GM18498 (cell line): Measurements from ENCODE around the gene MAGI2.
"Not testable (repeated sequence)": the region's sequence is repeated elsewhere in the genome, so short reads cannot be mapped to it uniquely, and the experiment has no call there.

Experiments used
- ATAC-seq: cut with Tn5 transposase; IDR thresholded peaks from one replicate; pipeline ENCODE4 v1.9.1; 2021; ENCODE audit warnings: mild to moderate bottlenecking, moderate library complexity; ENCODE audit not compliant: unreplicated experiment

The MAGI2 gene

GRCh38 chr7:78329001-78329655 is 1124.3 kb downstream of the MAGI2 start:
- no peak for ATAC-seq

- ATAC-seq: no peak
These were observed 1125.7 kb downstream of the MAGI2 start for GRCh38 chr7:78327718-78328117.

- ATAC-seq: no peak
These were observed 1126.6 kb downstream of the MAGI2 start for GRCh38 chr7:78326876-78327275.

- no peak for ATAC-seq
These were observed 1127.3 kb downstream of the MAGI2 start for GRCh38 chr7:78326189-78326588.

GRCh38 chr7:78323118-78323517 is 1130.3 kb downstream of the MAGI2 start:
- ATAC-seq: no peak

GRCh38 chr7:78322231-78322630 is 1131.2 kb downstream of the MAGI2 start:
- not testable (repeated sequence) for ATAC-seq

- ATAC-seq: no peak
These were observed 1136.1 kb downstream of the MAGI2 start for GRCh38 chr7:78317371-78317770.

- ATAC-seq: no peak
These were observed 1137.4 kb downstream of the MAGI2 start for GRCh38 chr7:78316110-78316509.

- no peak for ATAC-seq
These were observed 1138.3 kb downstream of the MAGI2 start for GRCh38 chr7:78315119-78315518.

- no peak for ATAC-seq
These were observed 1142.3 kb downstream of the MAGI2 start for GRCh38 chr7:78311181-78311580.

- ATAC-seq: no peak
These were observed 1145.6 kb downstream of the MAGI2 start for GRCh38 chr7:78307892-78308291.

- ATAC-seq: no peak
These were observed 1146.8 kb downstream of the MAGI2 start for GRCh38 chr7:78306634-78307033.

GRCh38 chr7:78301407-78301806 is 1152.1 kb downstream of the MAGI2 start:
- ATAC-seq: no peak

GRCh38 chr7:78299088-78299487 is 1154.4 kb downstream of the MAGI2 start:
- ATAC-seq: no peak

GRCh38 chr7:78296644-78297371 is 1156.7 kb downstream of the MAGI2 start:
- no peak for ATAC-seq

- no peak for ATAC-seq
These were observed 1157.3 kb downstream of the MAGI2 start for GRCh38 chr7:78296046-78296597.

- not testable (repeated sequence) for ATAC-seq
These were observed 1164.0 kb downstream of the MAGI2 start for GRCh38 chr7:78289471-78289870.

GRCh38 chr7:78284945-78285344 is 1168.5 kb downstream of the MAGI2 start:
- ATAC-seq: no peak

- ATAC-seq: no peak
These were observed 1173.2 kb downstream of the MAGI2 start for GRCh38 chr7:78280276-78280675.

- no peak for ATAC-seq
These were observed 1174.0 kb downstream of the MAGI2 start for GRCh38 chr7:78279457-78279856.

- no peak for ATAC-seq
These were observed 1174.4 kb downstream of the MAGI2 start for GRCh38 chr7:78279032-78279431.

GRCh38 chr7:78267141-78267540 is 1186.3 kb downstream of the MAGI2 start:
- no peak for ATAC-seq
